D721Med (cell line): ENCODE results near the gene SELENOT.

Source experiments
- DNase-seq: peaks from one replicate; pipeline ENCODE4 v3.0.0; 2011; ENCODE audit warnings: low spot score; ENCODE audit not compliant: insufficient read length
- FAIRE-seq: peaks from 2 replicates; lab custom pipeline; 2011; peaks lifted over from hg19 to GRCh38; lab: Jason Lieb, UNC
- CTCF ChIP-seq: IDR thresholded peaks from 2 replicates; pipeline ENCODE4 v1.5.1; 2012; ENCODE audit warnings: mild to moderate bottlenecking, control low read depth; ENCODE audit not compliant: insufficient read depth; ENCODE audit errors: missing control alignments

SELENOT gene

GRCh38 chr3:150623945-150624344, 20.8 kb downstream of the SELENOT start:
- no peak for FAIRE-seq
- no peak for TF ChIP-seq CTCF
- no peak for DNase-seq

- no peak for TF ChIP-seq CTCF
- no peak for DNase-seq
- FAIRE-seq: no peak
Measured at GRCh38 chr3:150626148-150626930, 23.2 kb downstream of the SELENOT start.

GRCh38 chr3:150627557-150627956, 24.4 kb downstream of the SELENOT start:
- DNase-seq (no peak), FAIRE-seq (no peak)
- TF ChIP-seq CTCF: no peak

- no peak for FAIRE-seq
- no peak for DNase-seq
- no peak for TF ChIP-seq CTCF
Measured at GRCh38 chr3:150631515-150632221, 28.5 kb downstream of the SELENOT start.

GRCh38 chr3:150635076-150635475, 32.0 kb downstream of the SELENOT start:
- FAIRE-seq (no peak), DNase-seq (no peak)
- TF ChIP-seq CTCF: no peak

GRCh38 chr3:150635526-150635925, 32.4 kb downstream of the SELENOT start:
- DNase-seq: no peak
- TF ChIP-seq CTCF: no peak

GRCh38 chr3:150636258-150636657, 33.1 kb downstream of the SELENOT start:
- DNase-seq (no peak), FAIRE-seq (no peak)
- TF ChIP-seq CTCF: no peak

More at GRCh38 chr3:150635526-150635925, 32.4 kb downstream of the SELENOT start:
- no peak for FAIRE-seq
